Thyroid gland (tissue), 4 donors: Measurements from ENCODE around the gene PCDHB4. TPM values are rescaled to one million over a fixed set of nuclear protein-coding genes. Genes with fewer than 3 reads are reported as not detected.
"Not testable (repeated sequence)": the region's sequence is repeated elsewhere in the genome, so short reads cannot be mapped to it uniquely, and the experiment has no call there.

Source experiments
- DNase-seq, 2 donors: peaks; one replicate each; pipeline ENCODE4 v3.0.0-alpha.2; 2019
- H3K27ac ChIP-seq, 3 donors: fragments of 200-600 bp; sonication (generic); 1 replicate in 2 of 3; 2 replicates in 1 of 3; pipeline ENCODE4 v1.5.1; 2016 to 2019; ENCODE audit warnings: mild to moderate bottlenecking in 1 of 3, moderate library complexity in 1 of 3
- H3K27me3 ChIP-seq: fragments of 200-600 bp; sonication (generic); one replicate; pipeline ENCODE4 v1.5.1; 2019
- H3K36me3 ChIP-seq, 2 donors: fragments of 200-600 bp; sonication (generic); one replicate each; pipeline ENCODE4 v1.5.1; 2016 to 2019
- H3K4me1 ChIP-seq, 2 donors: fragments of 200-600 bp; sonication (generic); one replicate each; pipeline ENCODE4 v1.5.1; 2017 to 2019
- H3K4me3 ChIP-seq, 3 donors: fragments of 200-600 bp; sonication (generic); replicated peaks in 1 of 3; 1 replicate in 2 of 3; 2 replicates in 1 of 3; pipeline ENCODE4 v1.5.1; 2016; ENCODE audit warnings: mild to moderate bottlenecking in 1 of 3
- H3K9me3 ChIP-seq: fragments of 200-600 bp; sonication (generic); one replicate; pipeline ENCODE4 v1.5.1; 2017
- POLR2A ChIP-seq, 2 donors: fragments of 450-650 bp; IDR thresholded peaks; one replicate each; pipeline ENCODE4 v1.6.1; 2017; ENCODE audit warnings: antibody characterized with exemption in 2 of 2, mild to moderate bottlenecking in 2 of 2, moderate library complexity in 1 of 2
- WGBS, 2 donors: methylation state at CpG; one replicate each; pipeline ENCODE4 v1.1.5; 2017; 5-methylcytosine and 5-hydroxymethylcytosine counted together
- intact Hi-C: fragments of 100-400 bp; cut with DNase I; formaldehyde crosslinking; loops from one replicate; pipeline ENCODE4 v1.15.1; 2023
- total RNA-seq, 4 donors: library from RNA; depleted of rRNA; stranded (reverse); fragments of >200 nt; gene quantifications; one replicate each; pipeline ENCODE4 v1.2.3, GENCODE V29; 2016
- TF ChIP-seq, protein P1 (sequence below), 6 experiments: fragments of 200-600 bp in 3 of 6; fragments of 450-650 bp in 3 of 6; sonication (generic) in 3 of 6; IDR thresholded peaks; one replicate each; pipeline ENCODE4 v1.5.1; 2016 to 2019; ENCODE audit warnings: antibody characterized with exemption in 6 of 6, mild to moderate bottlenecking in 2 of 6, inconsistent platforms in 1 of 6, moderate library complexity in 1 of 6

Gene PCDHB4
- total RNA-seq, 4 donors from 2014 or later = 2.0 to 8.7 (median 3.5) TPM

DNA sequence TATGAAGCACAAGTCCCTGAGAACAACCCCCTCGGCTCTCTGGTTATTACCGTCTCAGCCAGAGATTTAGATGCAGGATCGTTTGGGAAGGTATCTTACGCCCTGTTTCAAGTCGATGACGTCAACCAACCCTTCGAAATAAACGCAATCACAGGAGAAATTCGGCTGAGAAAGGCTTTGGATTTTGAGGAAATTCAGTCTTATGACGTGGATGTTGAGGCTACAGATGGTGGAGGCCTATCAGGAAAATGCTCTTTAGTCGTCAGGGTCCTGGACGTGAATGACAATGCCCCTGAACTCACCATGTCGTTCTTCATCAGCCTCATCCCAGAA lies 29.3 kb downstream of the PCDHB4 start:
- intact Hi-C loops = no loop called here
- H3K27ac ChIP-seq = no peak overlapping the region
- no peaks in the 10 kb centered on the region for H3K9me3 ChIP-seq
- WGBS, 2 donors = 24 to 74% methylated on average over 13 of the region's 13 CpGs
- no peaks in the 10 kb centered on the region for H3K27me3 ChIP-seq
- TF ChIP-seq, protein P1, sequence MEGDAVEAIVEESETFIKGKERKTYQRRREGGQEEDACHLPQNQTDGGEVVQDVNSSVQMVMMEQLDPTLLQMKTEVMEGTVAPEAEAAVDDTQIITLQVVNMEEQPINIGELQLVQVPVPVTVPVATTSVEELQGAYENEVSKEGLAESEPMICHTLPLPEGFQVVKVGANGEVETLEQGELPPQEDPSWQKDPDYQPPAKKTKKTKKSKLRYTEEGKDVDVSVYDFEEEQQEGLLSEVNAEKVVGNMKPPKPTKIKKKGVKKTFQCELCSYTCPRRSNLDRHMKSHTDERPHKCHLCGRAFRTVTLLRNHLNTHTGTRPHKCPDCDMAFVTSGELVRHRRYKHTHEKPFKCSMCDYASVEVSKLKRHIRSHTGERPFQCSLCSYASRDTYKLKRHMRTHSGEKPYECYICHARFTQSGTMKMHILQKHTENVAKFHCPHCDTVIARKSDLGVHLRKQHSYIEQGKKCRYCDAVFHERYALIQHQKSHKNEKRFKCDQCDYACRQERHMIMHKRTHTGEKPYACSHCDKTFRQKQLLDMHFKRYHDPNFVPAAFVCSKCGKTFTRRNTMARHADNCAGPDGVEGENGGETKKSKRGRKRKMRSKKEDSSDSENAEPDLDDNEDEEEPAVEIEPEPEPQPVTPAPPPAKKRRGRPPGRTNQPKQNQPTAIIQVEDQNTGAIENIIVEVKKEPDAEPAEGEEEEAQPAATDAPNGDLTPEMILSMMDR (IDR thresholded peaks at IDR 0.05) = no peak
- no peak for TF ChIP-seq POLR2A (IDR thresholded peaks at IDR 0.05)
- no peaks in the 10 kb centered on the region for H3K36me3 ChIP-seq
- no peak overlapping the region for H3K4me3 ChIP-seq
- DNase-seq = no peak
- H3K4me1 ChIP-seq = no peaks in the 10 kb centered on the region

DNA sequence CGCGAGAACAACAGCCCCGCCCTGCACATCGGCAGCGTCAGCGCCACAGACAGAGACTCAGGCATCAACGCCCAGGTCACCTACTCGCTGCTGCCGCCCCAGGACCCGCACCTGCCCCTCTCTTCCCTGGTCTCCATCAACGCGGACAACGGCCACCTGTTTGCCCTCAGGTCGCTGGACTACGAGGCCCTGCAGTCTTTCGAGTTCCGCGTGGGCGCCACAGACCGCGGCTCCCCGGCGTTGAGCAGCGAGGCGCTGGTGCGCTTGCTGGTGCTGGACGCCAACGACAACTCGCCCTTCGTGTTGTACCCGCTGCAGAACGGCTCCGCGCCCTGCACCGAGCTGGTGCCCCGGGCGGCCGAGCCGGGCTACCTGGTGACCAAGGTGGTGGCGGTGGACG lies 30.0 kb downstream of the PCDHB4 start:
- H3K4me3 ChIP-seq, DNase-seq, H3K9me3 ChIP-seq, H3K27ac ChIP-seq, H3K27me3 ChIP-seq, H3K36me3 ChIP-seq, intact Hi-C loops, H3K4me1 ChIP-seq: not testable (repeated sequence)
- WGBS, 2 donors = 15 to 59% methylated on average over 6 to 19 of the region's 41 CpGs

DNA sequence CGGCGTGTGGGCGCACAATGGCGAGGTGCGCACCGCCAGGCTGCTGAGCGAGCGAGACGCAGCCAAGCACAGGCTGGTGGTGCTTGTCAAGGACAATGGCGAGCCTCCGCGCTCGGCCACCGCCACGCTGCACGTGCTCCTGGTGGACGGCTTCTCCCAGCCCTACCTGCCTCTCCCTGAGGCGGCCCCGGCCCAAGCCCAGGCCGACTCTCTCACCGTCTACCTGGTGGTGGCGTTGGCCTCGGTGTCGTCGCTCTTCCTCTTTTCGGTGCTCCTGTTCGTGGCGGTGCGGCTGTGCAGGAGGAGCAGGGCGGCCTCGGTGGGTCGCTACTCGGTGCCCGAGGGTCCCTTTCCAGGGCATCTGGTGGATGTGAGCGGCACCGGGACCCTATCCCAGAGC lies 30.5 kb downstream of the PCDHB4 start:
- WGBS, 2 donors = 26 to 59% methylated on average over 20 to 23 of the region's 36 CpGs
- H3K4me3 ChIP-seq, DNase-seq, H3K4me1 ChIP-seq, H3K27ac ChIP-seq, H3K36me3 ChIP-seq, intact Hi-C loops, H3K9me3 ChIP-seq, H3K27me3 ChIP-seq: not testable (repeated sequence)

DNA sequence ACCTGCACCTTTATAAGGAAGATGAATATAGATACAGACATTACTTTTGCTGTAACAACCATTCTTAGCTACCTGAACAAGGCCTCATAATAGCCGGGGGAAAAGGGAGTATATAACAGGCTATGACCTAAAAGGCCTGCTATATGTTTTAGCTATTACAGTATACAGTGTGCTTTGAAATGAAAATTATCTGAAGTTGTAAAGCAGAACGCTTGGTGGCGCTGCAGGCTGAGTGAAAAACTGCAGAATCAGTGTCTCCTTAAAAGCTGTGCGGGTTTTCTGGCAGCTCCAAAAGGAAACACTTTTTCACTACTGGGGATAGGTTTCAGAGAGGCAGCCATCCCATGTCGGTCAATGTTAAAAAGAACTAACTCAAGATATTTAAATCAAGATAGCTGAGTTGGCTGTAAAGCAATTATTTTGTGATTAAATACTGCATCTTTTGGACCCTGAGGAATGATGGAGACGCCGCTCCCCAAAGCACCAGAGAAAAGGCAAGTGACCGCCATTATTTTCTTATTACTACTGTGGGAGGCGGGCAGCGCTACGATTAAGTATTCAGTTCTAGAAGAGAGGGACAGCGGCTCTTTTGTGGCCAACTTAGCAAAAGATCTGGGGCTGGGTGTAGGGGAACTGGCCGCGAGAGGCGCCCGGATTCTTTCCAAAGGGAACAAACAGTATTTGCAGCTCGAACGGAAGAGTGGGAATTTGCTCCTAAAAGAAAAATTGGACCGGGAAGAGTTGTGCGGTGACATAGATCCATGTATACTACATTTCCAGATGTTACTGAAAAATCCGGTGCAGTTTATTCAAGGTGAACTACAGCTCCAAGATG lies 34.1 kb downstream of the PCDHB4 start:
- no peak overlapping the region for H3K27ac ChIP-seq
- intact Hi-C loops = no loop called here
- no peaks in the 10 kb centered on the region for H3K27me3 ChIP-seq
- H3K9me3 ChIP-seq = no peaks in the 10 kb centered on the region
- H3K36me3 ChIP-seq = no peaks in the 10 kb centered on the region
- H3K4me3 ChIP-seq = no peak overlapping the region
- no peaks in the 10 kb centered on the region for H3K4me1 ChIP-seq
- DNase-seq = no peak
- TF ChIP-seq, protein P1 (IDR thresholded peaks at IDR 0.05) = no peak
- TF ChIP-seq POLR2A (IDR thresholded peaks at IDR 0.05) = no peak
- WGBS, 2 donors = 23 to 55% methylated on average over 21 of the region's 21 CpGs

DNA sequence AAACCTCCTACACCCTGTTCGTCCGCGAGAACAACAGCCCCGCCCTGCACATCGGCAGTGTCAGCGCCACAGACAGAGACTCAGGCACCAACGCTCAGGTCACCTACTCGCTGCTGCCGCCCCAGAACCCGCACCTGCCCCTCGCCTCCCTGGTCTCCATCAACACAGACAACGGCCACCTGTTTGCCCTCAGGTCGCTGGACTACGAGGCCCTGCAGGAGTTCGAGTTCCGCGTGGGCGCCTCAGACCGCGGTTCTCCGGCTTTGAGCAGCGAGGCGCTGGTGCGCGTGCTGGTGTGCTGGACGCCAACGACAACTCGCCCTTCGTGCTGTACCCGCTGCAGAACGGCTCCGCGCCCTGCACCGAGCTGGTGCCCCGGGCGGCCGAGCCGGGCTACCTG lies 35.7 kb downstream of the PCDHB4 start:
- WGBS, 2 donors = 21 to 28% methylated on average over 11 to 12 of the region's 38 CpGs
- intact Hi-C loops, H3K4me1 ChIP-seq, H3K4me3 ChIP-seq, H3K36me3 ChIP-seq, DNase-seq, H3K9me3 ChIP-seq, H3K27ac ChIP-seq, H3K27me3 ChIP-seq: not testable (repeated sequence)

DNA sequence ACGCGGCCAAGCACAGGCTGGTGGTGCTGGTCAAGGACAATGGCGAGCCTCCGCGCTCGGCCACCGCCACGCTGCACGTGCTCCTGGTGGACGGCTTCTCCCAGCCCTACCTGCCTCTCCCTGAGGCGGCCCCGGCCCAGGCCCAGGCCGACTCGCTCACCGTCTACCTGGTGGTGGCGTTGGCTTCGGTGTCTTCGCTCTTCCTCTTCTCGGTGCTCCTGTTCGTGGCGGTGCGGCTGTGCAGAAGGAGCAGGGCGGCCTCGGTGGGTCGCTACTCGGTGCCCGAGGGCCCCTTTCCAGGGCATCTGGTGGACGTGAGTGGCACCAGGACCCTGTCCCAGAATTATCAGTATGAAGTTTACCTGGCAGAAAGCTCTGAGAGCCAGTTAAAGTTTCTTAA lies 36.3 kb downstream of the PCDHB4 start:
- H3K36me3 ChIP-seq, H3K4me1 ChIP-seq, H3K9me3 ChIP-seq, H3K4me3 ChIP-seq, intact Hi-C loops, H3K27me3 ChIP-seq, H3K27ac ChIP-seq, DNase-seq: not testable (repeated sequence)
- whole genome bisulfite sequencing, 2 donors = 39 to 53% methylated on average over 5 to 7 of the region's 28 CpGs

DNA sequence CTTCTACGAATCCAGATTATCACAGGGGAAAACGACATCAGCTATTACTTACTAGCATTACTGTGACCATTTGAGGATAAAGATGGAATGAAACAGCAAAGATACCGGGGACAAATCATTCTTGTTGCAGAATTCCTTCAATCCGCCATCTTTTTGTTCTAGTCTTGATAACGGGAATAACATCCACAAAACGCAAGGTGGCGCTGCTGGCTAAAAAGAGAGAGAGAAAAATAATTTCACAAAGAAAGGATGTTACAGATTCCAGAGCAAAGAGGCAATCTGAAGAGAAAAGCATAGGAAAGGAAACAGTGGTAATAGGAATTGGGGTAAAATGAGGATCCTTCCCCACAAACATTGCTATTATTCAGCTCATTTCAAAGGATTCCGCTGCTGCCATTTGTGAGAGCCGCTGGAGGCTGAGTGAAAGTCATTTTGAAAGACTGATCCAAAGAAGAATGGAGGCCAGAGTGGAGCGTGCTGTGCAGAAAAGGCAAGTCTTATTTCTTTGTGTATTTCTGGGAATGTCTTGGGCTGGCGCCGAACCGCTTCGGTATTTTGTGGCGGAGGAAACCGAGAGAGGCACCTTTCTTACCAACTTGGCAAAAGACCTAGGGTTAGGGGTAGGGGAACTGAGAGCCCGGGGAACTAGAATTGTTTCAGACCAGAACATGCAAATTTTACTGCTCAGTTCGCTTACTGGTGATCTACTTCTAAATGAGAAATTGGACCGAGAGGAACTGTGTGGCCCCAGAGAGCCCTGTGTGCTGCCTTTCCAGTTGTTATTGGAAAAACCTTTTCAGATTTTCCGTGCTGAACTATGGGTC lies 51.0 kb downstream of the PCDHB4 start, which contains the start of gene PCDHB7:
PCDHB7 (plus strand) TSS at position 264 of the 824 bp plus-strand sequence; CDS start at position 456, 192 bp downstream.
- TF ChIP-seq, protein P1 (IDR thresholded peaks at IDR 0.05) = peak in 2 of 6 experiments; percentile 21 to 38
- no peak for TF ChIP-seq POLR2A (IDR thresholded peaks at IDR 0.05)
- intact Hi-C loops = no loop called here
- Histone ChIP-seq H3K27ac (no peak within 1 kb of the TSS), H3K27me3 (no peaks in the 10 kb centered on the region), H3K4me3 (no peak within 1 kb of the TSS), H3K36me3 (no peaks in the 10 kb centered on the region), H3K9me3 (no peaks in the 10 kb centered on the region), H3K4me1 (no peaks in the 10 kb centered on the region)
- DNase-seq = peak; percentile 4 to 23
- 21 to 43% methylated on average over 20 of the region's 20 CpGs for WGBS, 2 donors

DNA sequence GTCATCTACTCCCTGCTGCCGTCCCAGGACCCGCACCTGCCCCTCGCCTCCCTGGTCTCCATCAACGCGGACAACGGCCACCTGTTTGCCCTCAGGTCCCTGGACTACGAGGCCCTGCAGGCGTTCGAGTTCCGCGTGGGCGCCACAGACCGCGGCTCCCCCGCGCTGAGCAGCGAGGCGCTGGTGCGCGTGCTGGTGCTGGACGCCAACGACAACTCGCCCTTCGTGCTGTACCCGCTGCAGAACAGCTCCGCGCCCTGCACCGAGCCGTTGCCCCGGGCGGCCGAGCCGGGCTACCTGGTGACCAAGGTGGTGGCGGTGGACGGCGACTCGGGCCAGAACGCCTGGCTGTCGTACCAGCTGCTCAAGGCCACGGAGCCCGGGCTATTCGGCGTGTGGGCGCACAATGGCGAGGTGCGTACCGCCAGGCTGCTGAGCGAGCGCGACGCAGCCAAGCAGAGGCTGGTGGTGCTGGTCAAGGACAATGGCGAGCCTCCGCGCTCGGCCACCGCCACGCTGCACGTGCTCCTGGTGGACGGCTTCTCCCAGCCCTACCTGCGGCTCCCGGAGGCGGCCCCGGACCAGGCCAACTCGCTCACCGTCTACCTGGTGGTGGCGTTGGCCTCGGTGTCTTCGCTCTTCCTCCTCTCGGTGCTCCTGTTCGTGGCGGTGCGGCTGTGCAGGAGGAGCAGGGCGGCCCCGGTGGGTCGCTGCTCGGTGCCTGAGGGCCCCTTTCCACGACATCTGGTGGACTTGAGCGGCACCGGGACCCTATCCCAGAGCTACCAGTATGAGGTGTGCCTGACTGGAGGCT lies 52.9 kb downstream of the PCDHB4 start:
- DNase-seq, intact Hi-C loops, H3K4me3 ChIP-seq, H3K9me3 ChIP-seq, H3K27ac ChIP-seq, H3K27me3 ChIP-seq, H3K4me1 ChIP-seq, H3K36me3 ChIP-seq: not testable (repeated sequence)
- 30 to 65% methylated on average over 55 to 76 of the region's 79 CpGs for WGBS, 2 donors
